ENCODE measurements around the gene EPC2. TPM values are rescaled to one million over a fixed set of nuclear protein-coding genes. Genes with fewer than 3 reads are reported as not detected.

The EPC2 gene
- total RNA-seq, 4 donors from 2014 or later: 13.1 to 21.8 (median 14.6) TPM

DNA sequence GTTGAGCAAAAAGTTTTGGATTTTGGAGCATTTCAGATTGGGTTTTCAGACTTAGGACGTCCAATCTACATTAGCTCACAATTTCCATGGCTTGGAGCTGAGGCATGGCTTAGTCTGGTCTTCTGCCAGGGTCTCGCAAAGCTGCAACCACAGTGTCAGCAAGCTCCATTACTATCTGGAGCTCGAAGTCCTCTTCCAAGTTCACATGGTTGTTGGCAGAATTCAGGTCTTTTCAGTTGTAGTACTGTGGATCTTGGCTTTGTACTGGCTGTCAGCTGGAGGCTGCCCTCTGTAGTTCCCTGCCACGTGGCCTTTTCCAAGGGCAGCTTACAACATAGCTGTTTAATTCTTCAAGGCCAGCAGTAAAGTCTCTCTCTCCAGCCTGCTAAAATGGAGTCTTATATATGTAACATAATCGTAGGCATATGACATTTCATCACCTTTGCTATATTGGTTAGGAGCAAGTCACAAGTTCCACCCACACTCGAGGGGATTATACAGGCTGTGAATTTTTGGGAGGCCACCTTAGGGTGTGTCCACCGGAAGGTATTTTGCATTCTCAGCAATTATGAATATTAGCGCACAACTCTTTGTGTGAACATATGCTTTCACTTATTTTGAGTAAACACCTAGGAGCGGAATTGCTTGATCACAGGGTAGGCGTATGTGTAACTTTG lies 41.5 kb upstream of the EPC2 start:
- Histone ChIP-seq H3K4me3 (no peak overlapping the region), H3K36me3 (no peaks in the 10 kb centered on the region), H3K4me1 (no peaks in the 10 kb centered on the region), H3K27ac (no peak overlapping the region), H3K9me3 (peaks cover 0 to 5% (median 0%) of the 10 kb centered on the region in 3 donors), H3K27me3 (no peaks in the 10 kb centered on the region)
- in situ Hi-C loops (cut with MboI; ENCODE audit: low sequenced_read_pairs in 4 of 4) (no loop called here), intact Hi-C loops (cut with DNase I; ENCODE audit: low total_unique reads) (no loop called here)
- ATAC-seq (no peak), DNase-seq (no peak)
- TF ChIP-seq POLR2A (IDR thresholded peaks at IDR 0.05): no peak
- TF ChIP-seq, protein P1, sequence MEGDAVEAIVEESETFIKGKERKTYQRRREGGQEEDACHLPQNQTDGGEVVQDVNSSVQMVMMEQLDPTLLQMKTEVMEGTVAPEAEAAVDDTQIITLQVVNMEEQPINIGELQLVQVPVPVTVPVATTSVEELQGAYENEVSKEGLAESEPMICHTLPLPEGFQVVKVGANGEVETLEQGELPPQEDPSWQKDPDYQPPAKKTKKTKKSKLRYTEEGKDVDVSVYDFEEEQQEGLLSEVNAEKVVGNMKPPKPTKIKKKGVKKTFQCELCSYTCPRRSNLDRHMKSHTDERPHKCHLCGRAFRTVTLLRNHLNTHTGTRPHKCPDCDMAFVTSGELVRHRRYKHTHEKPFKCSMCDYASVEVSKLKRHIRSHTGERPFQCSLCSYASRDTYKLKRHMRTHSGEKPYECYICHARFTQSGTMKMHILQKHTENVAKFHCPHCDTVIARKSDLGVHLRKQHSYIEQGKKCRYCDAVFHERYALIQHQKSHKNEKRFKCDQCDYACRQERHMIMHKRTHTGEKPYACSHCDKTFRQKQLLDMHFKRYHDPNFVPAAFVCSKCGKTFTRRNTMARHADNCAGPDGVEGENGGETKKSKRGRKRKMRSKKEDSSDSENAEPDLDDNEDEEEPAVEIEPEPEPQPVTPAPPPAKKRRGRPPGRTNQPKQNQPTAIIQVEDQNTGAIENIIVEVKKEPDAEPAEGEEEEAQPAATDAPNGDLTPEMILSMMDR (IDR thresholded peaks at IDR 0.05 in 4 of 5, conservative IDR thresholded peaks at IDR 0.05 in 1 of 5): no peak

DNA sequence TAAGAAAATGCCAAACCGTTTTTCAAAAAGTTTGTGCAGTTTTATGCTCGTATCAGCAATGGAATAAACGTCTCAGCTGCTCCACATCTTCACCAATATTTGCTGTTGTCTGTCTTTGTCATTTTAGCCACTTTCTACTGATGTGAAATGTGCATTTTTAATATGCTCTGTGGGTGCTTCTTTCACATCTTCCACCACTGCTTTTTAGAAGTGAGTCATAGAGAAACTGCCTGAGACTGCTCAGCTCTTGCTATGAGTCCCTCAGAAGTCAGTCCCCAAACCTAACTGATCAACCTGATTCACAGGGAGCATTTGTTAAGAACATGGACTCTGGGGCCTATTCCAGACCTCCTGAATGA lies 41.0 kb upstream of the EPC2 start:
- H3K9me3 ChIP-seq: peaks cover 0 to 5% (median 0%) of the 10 kb centered on the region in 3 donors
- no peaks in the 10 kb centered on the region for H3K27me3 ChIP-seq
- DNase-seq (no peak), ATAC-seq (no peak)
- intact Hi-C loops (cut with DNase I; ENCODE audit: low total_unique reads): no loop called here
- no peaks in the 10 kb centered on the region for H3K4me1 ChIP-seq
- in situ Hi-C loops (cut with MboI; ENCODE audit: low sequenced_read_pairs in 4 of 4): no loop called here
- no peaks in the 10 kb centered on the region for H3K36me3 ChIP-seq
- H3K4me3 ChIP-seq: no peak overlapping the region
- no peak overlapping the region for H3K27ac ChIP-seq
- no peak for TF ChIP-seq POLR2A (IDR thresholded peaks at IDR 0.05)
- TF ChIP-seq, protein P1 (IDR thresholded peaks at IDR 0.05 in 4 of 5, conservative IDR thresholded peaks at IDR 0.05 in 1 of 5): no peak

DNA sequence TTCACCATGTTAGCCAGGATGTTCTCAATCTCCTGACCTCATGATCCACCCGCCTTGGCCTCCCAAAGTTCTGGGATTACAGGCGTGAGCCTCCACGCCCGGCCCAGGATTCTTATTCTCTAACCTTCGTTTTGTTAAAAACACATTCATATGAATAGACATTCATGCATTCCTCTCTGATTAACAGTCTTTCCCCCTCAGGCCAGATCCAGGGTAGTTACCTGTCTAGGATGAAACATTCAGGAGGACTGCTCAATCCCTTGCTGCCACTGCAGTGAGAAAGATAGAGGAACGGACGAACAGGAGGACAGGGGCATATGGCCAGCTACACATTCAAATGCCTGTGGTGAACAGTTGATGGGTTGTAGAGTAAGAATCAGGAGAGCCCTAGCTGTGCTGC lies 39.6 kb upstream of the EPC2 start:
- in situ Hi-C loops (cut with MboI; ENCODE audit: low sequenced_read_pairs in 4 of 4) (no loop called here), intact Hi-C loops (cut with DNase I; ENCODE audit: low total_unique reads) (no loop called here)
- no peak overlapping the region for H3K4me3 ChIP-seq
- H3K9me3 ChIP-seq: peaks cover 0 to 5% (median 0%) of the 10 kb centered on the region in 3 donors
- H3K27me3 ChIP-seq: no peaks in the 10 kb centered on the region
- H3K27ac ChIP-seq: no peak overlapping the region
- no peaks in the 10 kb centered on the region for H3K36me3 ChIP-seq
- TF ChIP-seq, protein P1 (IDR thresholded peaks at IDR 0.05 in 4 of 5, conservative IDR thresholded peaks at IDR 0.05 in 1 of 5): no peak
- TF ChIP-seq POLR2A (IDR thresholded peaks at IDR 0.05): no peak
- DNase-seq (no peak), ATAC-seq (no peak)
- H3K4me1 ChIP-seq: no peaks in the 10 kb centered on the region

DNA sequence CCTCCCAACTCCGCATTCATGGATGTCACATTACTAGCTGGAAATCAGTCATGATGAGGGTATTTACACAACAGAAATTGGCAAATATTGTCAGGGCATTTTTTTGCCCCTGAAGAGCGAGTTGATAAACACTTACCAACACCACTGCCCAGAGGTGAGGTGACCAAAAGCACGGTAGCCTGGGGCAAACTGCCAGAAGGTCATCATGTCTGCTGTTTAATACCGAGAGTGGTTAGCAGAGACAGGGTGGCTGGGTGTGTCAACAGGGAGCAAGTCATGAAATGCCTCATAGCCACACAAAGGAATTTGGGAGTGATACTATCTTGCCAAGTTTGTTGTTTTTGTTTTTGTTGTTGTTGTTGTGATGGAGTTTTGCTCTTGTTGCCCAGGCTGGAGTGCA lies 37.0 kb upstream of the EPC2 start:
- DNase-seq: no peak
- Histone ChIP-seq H3K27ac (no peak overlapping the region), H3K4me3 (no peak overlapping the region), H3K4me1 (no peaks in the 10 kb centered on the region), H3K36me3 (no peaks in the 10 kb centered on the region), H3K27me3 (no peaks in the 10 kb centered on the region), H3K9me3 (no peaks in the 10 kb centered on the region)
- no peak for TF ChIP-seq POLR2A (IDR thresholded peaks at IDR 0.05)
- TF ChIP-seq, protein P1 (IDR thresholded peaks at IDR 0.05 in 4 of 5, conservative IDR thresholded peaks at IDR 0.05 in 1 of 5): no peak
- in situ Hi-C loops (cut with MboI; ENCODE audit: low sequenced_read_pairs in 4 of 4) (no loop called here), intact Hi-C loops (cut with DNase I; ENCODE audit: low total_unique reads) (no loop called here)
- no peak for ATAC-seq
